H1 (cell line): ENCODE measurements around the gene DTX4. TPM values are rescaled to one million over a fixed set of nuclear protein-coding genes. Genes with fewer than 3 reads are reported as not detected.
A peak's percentile ranks its signal among the peaks of the same experiment; 100 is the strongest.

ENCODE experiments used
- CHD1 ChIP-seq: IDR thresholded peaks from 2 replicates; pipeline ENCODE4 v1.6.1; 2012; ENCODE audit warnings: low read depth, low read length, improper control_type of control experiment
- KDM1A ChIP-seq: fragments of 200-600, 300-600 bp; sonication (generic); IDR thresholded peaks from 2 replicates; pipeline ENCODE4 v1.7.1; 2016; ENCODE audit warnings: mild to moderate bottlenecking, low read length, borderline replicate concordance
- NANOG ChIP-seq: IDR thresholded peaks from 2 replicates; pipeline ENCODE4 v1.6.1; 2011; ENCODE audit warnings: low read length, low read depth, mild to moderate bottlenecking, inconsistent platforms; ENCODE audit not compliant: insufficient read depth, poor library complexity, severe bottlenecking
- POLR2A ChIP-seq, 2 experiments: IDR thresholded peaks; 1 replicate in 1 of 2; 2 replicates in 1 of 2; pipeline ENCODE4 v1.6.1; 2011; ENCODE audit warnings: low read depth in 2 of 2, low read length in 2 of 2, mild to moderate bottlenecking in 2 of 2; ENCODE audit errors: control extremely low read depth in 1 of 2
- SP2 ChIP-seq: IDR thresholded peaks from 2 replicates; pipeline ENCODE4 v1.6.1; 2012; ENCODE audit warnings: mild to moderate bottlenecking, low read length, inconsistent platforms
- TCF12 ChIP-seq: IDR thresholded peaks from 2 replicates; pipeline ENCODE4 v1.6.1; 2011; ENCODE audit warnings: low read depth, mild to moderate bottlenecking, low read length
- TEAD4 ChIP-seq: IDR thresholded peaks from 2 replicates; pipeline ENCODE4 v1.6.1; 2012; ENCODE audit warnings: low read depth, low read length, inconsistent platforms, mixed read lengths
- polyA plus RNA-seq, 7 experiments: library from polyadenylated mRNA; depleted of rRNA in 3 of 7; stranded (reverse) in 5 of 7; unstranded in 2 of 7; fragments of >200 nt in 5 of 7; fragments of 200-250 nt in 2 of 7; gene quantifications; 1 replicate in 5 of 7; 2 replicates in 1 of 7; 4 replicates in 1 of 7; pipeline versions ENCODE4 v1.2.1 to v1.2.3, GENCODE V29; 2011 to 2013; ENCODE audit warnings: missing spikeins in 2 of 7, mixed read lengths in 2 of 7
- total RNA-seq: library from RNA; stranded (reverse); fragmentation: NEBNext Ultra II Directional; extraction: Animal tissue kit (Norgen Biotek cat#: 25700); gene quantifications from 2 replicates; pipeline ENCODE4 v1.2.1, GENCODE V29; 2021
- TF ChIP-seq, protein P1 (sequence below): IDR thresholded peaks from 2 replicates; pipeline ENCODE4 v1.6.1; 2012; ENCODE audit warnings: inconsistent platforms
- TF ChIP-seq, protein P2 (sequence below): IDR thresholded peaks from 2 replicates; pipeline ENCODE4 v1.6.1; 2012; ENCODE audit warnings: inconsistent platforms

The DTX4 gene
- total and polyA plus RNA-seq, 2 of the 8 experiments (the other 6 are each of a cell fraction or from before 2014, with no cell fraction given), result 5.1 to 18.8 TPM

DNA sequence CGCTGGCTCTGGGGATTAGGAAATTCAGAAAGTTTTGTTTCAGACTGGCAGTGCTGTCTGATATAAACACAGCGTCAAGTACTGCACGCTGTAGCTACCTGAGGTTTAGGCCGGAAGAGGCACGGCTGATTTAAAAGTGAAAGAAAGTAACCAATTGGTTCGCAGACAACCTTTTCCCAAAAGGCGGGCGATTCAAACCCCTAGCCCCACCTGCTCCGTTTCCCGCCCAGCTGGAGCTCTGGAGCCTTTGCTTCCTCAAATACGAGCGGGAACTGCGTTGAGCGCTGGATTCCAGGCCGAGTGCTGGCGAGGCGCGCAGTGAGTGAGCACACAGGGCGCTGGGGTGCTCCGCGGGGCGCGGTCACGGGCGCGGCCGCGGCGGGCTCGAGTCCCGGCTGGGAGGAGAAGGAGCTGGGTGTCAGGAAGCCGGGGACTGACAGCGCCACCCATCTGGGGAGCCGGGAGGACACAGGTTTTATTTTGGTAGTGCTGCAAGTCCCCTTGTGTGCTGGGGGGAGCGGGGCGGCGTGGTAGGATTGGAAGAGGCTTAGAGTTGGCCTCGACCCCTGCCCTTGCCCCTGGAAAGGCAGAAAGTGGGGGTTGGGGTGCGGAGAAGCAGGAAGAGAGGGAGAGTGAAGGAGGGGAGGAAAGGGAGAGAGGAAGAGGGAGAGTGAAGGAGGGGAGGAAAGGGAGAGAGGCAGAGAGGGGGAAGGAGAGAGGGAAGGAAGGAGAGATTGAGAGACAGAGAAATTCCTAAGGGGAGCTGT lies 27.2 kb upstream of the DTX4 start (continued):
- TF ChIP-seq, protein P1, sequence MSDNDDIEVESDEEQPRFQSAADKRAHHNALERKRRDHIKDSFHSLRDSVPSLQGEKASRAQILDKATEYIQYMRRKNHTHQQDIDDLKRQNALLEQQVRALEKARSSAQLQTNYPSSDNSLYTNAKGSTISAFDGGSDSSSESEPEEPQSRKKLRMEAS, result peak; percentile 99
- no peak for TF ChIP-seq SP2
- TF ChIP-seq NANOG, result no peak
- TF ChIP-seq, protein P2, sequence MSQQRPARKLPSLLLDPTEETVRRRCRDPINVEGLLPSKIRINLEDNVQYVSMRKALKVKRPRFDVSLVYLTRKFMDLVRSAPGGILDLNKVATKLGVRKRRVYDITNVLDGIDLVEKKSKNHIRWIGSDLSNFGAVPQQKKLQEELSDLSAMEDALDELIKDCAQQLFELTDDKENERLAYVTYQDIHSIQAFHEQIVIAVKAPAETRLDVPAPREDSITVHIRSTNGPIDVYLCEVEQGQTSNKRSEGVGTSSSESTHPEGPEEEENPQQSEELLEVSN, result peak; percentile 100
- no peak for TF ChIP-seq CHD1
- peak; percentile 65 for TF ChIP-seq TEAD4
- peak in 1 of 2 experiments; percentile 65; a peak in 2 of 3 replicates for TF ChIP-seq POLR2A (IDR thresholded peaks at IDR 0.05; ENCODE audit: control extremely low read depth in 1 of 2, low read depth in 2 of 2, low read length in 2 of 2)
- peak; percentile 39; the same call in 1 of the 2 replicates for TF ChIP-seq KDM1A
- peak; percentile 38; the same call in 1 of the 2 replicates for TF ChIP-seq TCF12
